GM23248 (cell line): ENCODE measurements around the gene NSUN3.
"Not testable (repeated sequence)": the region's sequence is repeated elsewhere in the genome, so short reads cannot be mapped to it uniquely, and the experiment has no call there.

Source experiments
- EZH2 ChIP-seq: fragments of 200-600 bp; sonication (generic); IDR thresholded peaks from 2 replicates; pipeline ENCODE4 v1.6.1; 2018; ENCODE audit warnings: antibody characterized with exemption, mild to moderate bottlenecking; ENCODE audit not compliant: insufficient read depth, poor library complexity, severe bottlenecking
- EZH2phosphoT487 ChIP-seq: fragments of 200-600 bp; sonication (generic); IDR thresholded peaks from 2 replicates; pipeline ENCODE4 v1.6.1; 2018; ENCODE audit warnings: antibody characterized with exemption, moderate library complexity, mild to moderate bottlenecking, low read depth; ENCODE audit not compliant: insufficient read depth

DNA sequence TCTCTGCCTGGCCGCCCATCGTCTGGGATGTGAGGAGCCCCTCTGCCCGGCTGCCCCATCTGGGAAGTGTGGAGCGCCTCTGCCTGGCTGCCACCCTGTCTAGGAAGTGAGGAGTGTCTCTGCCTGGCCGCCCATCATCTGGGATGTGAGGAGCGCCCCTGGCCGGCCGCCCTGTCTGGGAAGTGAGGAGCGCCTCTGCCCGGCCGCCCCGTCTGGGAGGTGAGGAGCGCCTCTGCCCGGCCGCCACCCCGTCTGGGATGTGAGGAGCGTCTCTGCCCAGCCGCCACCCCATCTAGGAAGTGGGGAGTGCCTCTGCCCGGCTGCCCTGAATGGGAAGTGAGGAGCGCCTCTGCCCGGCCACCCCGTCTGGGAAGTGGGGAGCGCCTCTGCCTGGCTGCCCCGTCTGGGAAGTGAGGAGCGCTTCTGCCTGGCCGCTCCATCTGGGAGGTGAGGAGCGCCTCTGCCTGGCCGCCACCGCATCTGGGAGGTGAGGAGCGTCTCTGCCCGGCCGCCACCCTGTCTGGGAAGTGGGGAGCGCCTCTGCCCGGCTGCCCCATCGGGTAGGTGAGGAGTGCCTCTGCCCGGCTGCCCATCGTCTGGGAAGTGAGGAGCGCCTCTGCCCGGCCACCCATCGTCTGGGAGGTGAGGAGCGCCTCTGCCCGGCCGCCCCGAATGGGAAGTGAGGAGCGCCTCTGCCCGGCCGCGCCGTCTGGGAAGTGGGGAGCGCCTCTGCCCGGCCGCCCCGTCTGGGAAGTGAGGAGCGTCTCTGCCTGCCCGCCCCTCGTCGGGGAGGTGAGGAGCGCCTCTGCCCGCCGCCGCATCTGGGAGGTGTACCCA, 18.5 kb upstream of the NSUN3 start:
- TF ChIP-seq EZH2, EZH2phosphoT487: not testable (repeated sequence)
